Endothelial cell of umbilical vein (primary cell): Measurements from ENCODE around the gene NDUFS1.

ENCODE experiments used
- CTCF ChIP-seq, 2 donors: IDR thresholded peaks; 1 replicate in 1 of 2; 2 replicates in 1 of 2; pipeline ENCODE4 v1.5.1; 2011; ENCODE audit warnings: low read length in 2 of 2, mild to moderate bottlenecking in 2 of 2, moderate library complexity in 2 of 2, control low read depth in 1 of 2, inconsistent platforms in 1 of 2, low read depth in 1 of 2; ENCODE audit not compliant: insufficient read depth in 1 of 2; ENCODE audit errors: extremely low read depth in 1 of 2
- POLR2A ChIP-seq: IDR thresholded peaks from 2 replicates; pipeline ENCODE4 v1.6.1; 2012; ENCODE audit warnings: low read depth, mild to moderate bottlenecking, control low read depth, low read length

- TF ChIP-seq POLR2A (no peak), CTCF (IDR thresholded peaks at IDR 0.05; ENCODE audit: extremely low read depth in 1 of 2, insufficient read depth in 1 of 2, low read depth in 1 of 2, low read length in 2 of 2) (no peak)
Observed at GRCh38 chr2:206080927-206081326, 78.3 kb downstream of the NDUFS1 start.
